NK-92 treated with Interleukin-12 subunit alpha and Interleukin-12 subunit beta, amount 100 ng/mL, for 24 hours (cell line): ENCODE measurements around the gene COLGALT1.

Experiments
- DNase-seq: peaks from one replicate; lab custom pipeline; 2025; lab: John Stamatoyannopoulos, UW

Gene COLGALT1

GRCh38 chr19:17623224-17623935 is 67.9 kb downstream of the COLGALT1 start:
- DNase-seq, result no peak

- DNase-seq, result no peak
These were observed 69.0 kb downstream of the COLGALT1 start for GRCh38 chr19:17624314-17624991.

GRCh38 chr19:17625043-17625442 is 69.6 kb downstream of the COLGALT1 start:
- DNase-seq, result no peak

GRCh38 chr19:17625980-17626379 is 70.5 kb downstream of the COLGALT1 start:
- DNase-seq, result no peak

GRCh38 chr19:17626456-17627015 is 71.1 kb downstream of the COLGALT1 start:
- no peak for DNase-seq

- DNase-seq, result no peak
These were observed 71.7 kb downstream of the COLGALT1 start for GRCh38 chr19:17627161-17627560.

GRCh38 chr19:17627921-17628320 is 72.5 kb downstream of the COLGALT1 start:
- no peak for DNase-seq

GRCh38 chr19:17629760-17630159 is 74.3 kb downstream of the COLGALT1 start:
- no peak for DNase-seq

GRCh38 chr19:17632577-17632976 is 77.1 kb downstream of the COLGALT1 start:
- no peak for DNase-seq
